Measurements from ENCODE around the gene AATK.

AATK gene

GRCh38 chr17:81096741-81097133 lies 69.3 kb downstream of the AATK start:
- no peak for DNase-seq (ENCODE audit: low read depth, low spot score)
- in situ Hi-C loops (cut with HindIII; ENCODE audit: low sequenced_read_pairs), result no loop called here
- no peak overlapping the region for H3K4me3 ChIP-seq (ENCODE audit: low read depth, low read length)
- TF ChIP-seq CTCF (IDR thresholded peaks at IDR 0.05; ENCODE audit: low read depth, low read length), result no peak

- in situ Hi-C loops (cut with HindIII; ENCODE audit: low sequenced_read_pairs), result no loop called here
- DNase-seq (ENCODE audit: low read depth, low spot score), result no peak
- no peak for TF ChIP-seq CTCF (IDR thresholded peaks at IDR 0.05; ENCODE audit: low read depth, low read length)
- H3K4me3 ChIP-seq (ENCODE audit: low read depth, low read length), result no peak overlapping the region
Observed at GRCh38 chr17:81095383-81095762, 70.6 kb downstream of the AATK start.

DNA sequence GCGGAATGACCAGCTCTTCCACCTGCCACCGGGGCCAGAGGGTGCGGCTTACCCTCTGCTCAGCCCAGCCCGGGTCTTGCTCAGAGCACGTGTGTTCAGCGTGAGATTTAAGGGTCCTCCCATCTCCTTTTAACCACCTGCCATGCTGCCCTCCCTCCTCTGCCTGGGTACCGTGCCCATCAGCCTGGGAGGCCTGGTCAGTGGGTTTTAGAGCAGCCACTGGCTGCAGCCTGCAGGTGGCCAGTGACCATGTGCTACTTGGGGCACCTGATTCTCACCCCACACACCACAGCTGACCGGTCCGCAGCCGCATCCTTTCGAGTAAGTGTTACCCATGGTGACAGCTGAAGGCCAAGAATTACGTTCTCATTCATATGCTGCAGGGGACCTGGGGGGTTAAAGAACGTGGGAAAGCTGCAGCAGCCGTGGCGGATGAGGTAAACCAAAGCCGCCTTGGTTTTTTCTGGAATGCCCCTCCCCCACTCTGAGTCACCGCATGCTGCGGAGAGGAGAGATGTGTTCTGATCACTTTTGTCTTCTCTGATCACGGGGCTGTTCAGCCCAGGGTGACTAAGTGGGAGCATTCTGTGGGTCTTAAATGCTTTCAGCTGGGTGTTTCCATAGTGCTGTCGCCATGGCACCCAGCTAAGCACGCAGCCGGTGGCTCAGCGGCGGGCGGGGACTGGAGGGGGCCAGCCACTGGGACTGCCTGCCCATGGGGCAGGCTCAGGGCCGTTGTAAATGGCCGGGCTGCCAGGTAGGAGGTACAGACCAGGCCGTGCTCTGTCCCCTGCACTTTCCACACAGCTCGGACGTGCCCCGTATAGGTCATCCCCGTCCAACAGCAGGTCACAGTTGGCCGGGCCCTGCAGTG lies 71.3 kb downstream of the AATK start:
- in situ Hi-C loops (cut with HindIII; ENCODE audit: low sequenced_read_pairs), result no loop called here
- no peak for TF ChIP-seq CTCF (IDR thresholded peaks at IDR 0.05; ENCODE audit: low read depth, low read length)
- H3K4me3 ChIP-seq (ENCODE audit: low read depth, low read length), result no peak overlapping the region
- peak; percentile 100 for DNase-seq (ENCODE audit: low read depth, low spot score)

GRCh38 chr17:81093619-81094508 lies 72.2 kb downstream of the AATK start:
- in situ Hi-C loops (cut with HindIII; ENCODE audit: low sequenced_read_pairs), result no loop called here
- no peak overlapping the region for H3K4me3 ChIP-seq (ENCODE audit: low read depth, low read length)
- DNase-seq (ENCODE audit: low read depth, low spot score), result no peak
- no peak for TF ChIP-seq CTCF (IDR thresholded peaks at IDR 0.05; ENCODE audit: low read depth, low read length)

DNA sequence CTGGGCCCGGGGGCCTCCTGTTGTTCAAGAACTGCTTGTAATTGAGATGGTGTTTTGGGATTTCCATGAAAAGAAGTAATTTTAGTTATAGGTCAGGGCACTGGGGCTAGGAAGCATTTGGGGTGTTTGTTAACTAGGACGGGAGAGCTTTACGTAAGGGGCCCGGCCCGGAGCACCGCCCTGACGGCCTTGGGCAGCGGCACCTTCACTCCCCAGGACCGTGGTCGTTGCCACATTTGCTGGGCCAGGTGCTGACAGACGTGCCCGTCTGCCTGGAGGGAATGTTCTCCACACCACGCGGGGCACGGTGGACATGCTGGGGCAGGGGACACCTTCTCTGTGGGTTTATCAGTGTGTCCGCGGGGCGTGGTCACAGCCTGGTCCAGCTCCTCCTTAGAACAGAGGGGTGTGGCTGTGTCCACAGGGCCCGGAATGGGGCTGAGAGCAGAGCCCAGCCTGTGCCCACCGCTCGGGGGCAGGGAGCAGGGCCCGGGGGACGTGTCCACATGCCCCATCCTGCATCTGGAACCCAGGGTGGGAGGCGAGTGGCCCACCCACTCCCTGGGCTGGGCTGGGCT lies 73.4 kb downstream of the AATK start:
- no peak for TF ChIP-seq CTCF (IDR thresholded peaks at IDR 0.05; ENCODE audit: low read depth, low read length)
- no peak overlapping the region for H3K4me3 ChIP-seq (ENCODE audit: low read depth, low read length)
- in situ Hi-C loops (cut with HindIII; ENCODE audit: low sequenced_read_pairs), result no loop called here
- no peak for DNase-seq (ENCODE audit: low read depth, low spot score)

- in situ Hi-C loops (cut with HindIII; ENCODE audit: low sequenced_read_pairs), result no loop called here
Observed at GRCh38 chr17:81091774-81092517, 74.1 kb downstream of the AATK start.

More at GRCh38 chr17:81091774-81092517, 74.1 kb downstream of the AATK start:
- no peak overlapping the region for H3K4me3 ChIP-seq (ENCODE audit: low read depth, low read length)
- no peak for TF ChIP-seq CTCF (IDR thresholded peaks at IDR 0.05; ENCODE audit: low read depth, low read length)
- no peak for DNase-seq (ENCODE audit: low read depth, low spot score)
